IPS-NIHi7 (cell line): Measurements from ENCODE around the gene JPH2.

Source experiments
- DNase-seq: peaks from one replicate; pipeline ENCODE4 v3.0.0; 2012; ENCODE audit warnings: mixed read lengths; ENCODE audit errors: extremely low spot score

Gene JPH2

GRCh38 chr20:44102582-44102981, 84.4 kb downstream of the JPH2 start:
- no peak for DNase-seq

DNA sequence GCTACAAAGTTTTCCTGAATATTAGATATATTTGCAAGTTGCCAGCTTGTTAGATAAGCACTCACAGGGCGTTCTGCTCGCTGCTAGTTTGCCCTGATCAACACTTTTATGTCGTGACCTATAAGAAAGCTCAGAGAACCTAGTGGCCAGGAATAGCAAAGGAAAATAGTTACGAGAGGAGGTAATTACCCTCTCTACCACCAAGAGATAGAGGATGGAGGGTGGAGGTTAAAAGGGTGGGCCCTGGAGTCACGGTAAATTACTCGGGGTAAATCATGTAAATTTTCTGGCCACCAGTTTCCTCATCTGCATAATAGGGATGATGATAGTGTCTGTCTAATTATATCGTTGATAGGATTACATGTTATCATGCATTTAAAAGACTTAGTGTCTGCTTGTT, 87.2 kb downstream of the JPH2 start:
- no peak for DNase-seq

DNA sequence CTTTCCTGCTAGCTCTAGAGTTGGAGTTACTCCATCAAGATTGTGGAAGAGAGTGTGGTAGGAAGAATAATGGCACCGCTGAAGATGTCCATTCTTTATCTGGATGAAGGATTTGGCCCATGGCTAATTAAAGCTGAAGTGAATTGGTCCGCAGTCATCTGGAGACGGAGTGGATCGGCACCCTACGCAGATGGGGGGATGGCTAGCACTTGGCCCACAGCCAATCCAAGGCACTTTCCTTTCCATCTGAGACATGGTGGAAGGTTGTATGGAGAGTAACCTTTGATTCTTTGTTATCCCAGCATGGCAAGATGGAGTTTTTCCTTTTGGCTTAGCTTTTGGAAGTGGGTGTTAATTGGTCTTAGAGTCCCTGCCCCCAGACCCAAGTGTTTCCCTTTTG, 88.3 kb downstream of the JPH2 start:
- no peak for DNase-seq

GRCh38 chr20:44098256-44098630, 88.7 kb downstream of the JPH2 start:
- no peak for DNase-seq

- DNase-seq: no peak
Observed at GRCh38 chr20:44097521-44098255, 89.3 kb downstream of the JPH2 start.

GRCh38 chr20:44095831-44096230, 91.2 kb downstream of the JPH2 start:
- DNase-seq: no peak

DNA sequence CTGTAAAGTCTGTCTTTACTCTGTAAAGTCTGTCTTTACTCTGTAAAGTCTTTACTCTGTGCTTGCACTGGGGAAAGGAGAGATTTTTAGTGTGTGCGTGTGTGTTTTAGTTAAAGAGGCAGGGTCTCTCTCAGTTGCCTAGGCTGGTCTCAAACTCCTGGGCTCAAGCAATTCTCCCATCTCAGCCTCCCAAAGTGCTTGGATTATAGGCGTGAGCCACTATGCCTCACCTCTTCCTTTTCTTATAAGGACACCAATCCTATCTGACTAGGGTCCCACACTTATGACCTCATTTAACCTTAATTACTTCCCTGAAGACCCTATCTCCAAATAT, 93.8 kb downstream of the JPH2 start:
- DNase-seq: no peak

GRCh38 chr20:44092551-44093248, 94.3 kb downstream of the JPH2 start:
- no peak for DNase-seq

DNA sequence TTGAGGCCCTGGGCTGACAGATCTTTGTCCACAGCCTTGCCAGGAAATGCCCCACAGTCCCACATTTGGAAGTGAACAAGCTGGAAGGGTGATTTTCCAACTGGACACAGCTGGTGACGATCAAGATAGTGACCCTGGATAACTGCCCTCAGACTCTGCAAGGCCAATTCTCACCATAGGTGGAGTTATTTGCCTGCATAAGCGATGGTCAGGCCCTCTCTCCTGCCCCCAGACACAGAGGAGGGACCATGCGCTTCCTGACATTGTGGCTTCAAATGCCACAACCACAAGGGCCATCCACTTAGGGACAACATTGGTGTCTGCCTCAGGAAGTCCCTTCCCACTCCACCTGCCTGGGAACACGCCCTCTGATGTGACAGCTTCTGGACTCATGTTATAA, 96.0 kb downstream of the JPH2 start:
- DNase-seq: no peak

- DNase-seq: no peak
Observed at GRCh38 chr20:44089987-44090674, 96.9 kb downstream of the JPH2 start.

- DNase-seq: no peak
Observed at GRCh38 chr20:44087857-44088120, 99.2 kb downstream of the JPH2 start.

- DNase-seq: no peak
Observed at GRCh38 chr20:44087051-44087856, 99.7 kb downstream of the JPH2 start.

- no peak for DNase-seq
Observed at GRCh38 chr20:44085616-44086434, 101.2 kb downstream of the JPH2 start.

DNA sequence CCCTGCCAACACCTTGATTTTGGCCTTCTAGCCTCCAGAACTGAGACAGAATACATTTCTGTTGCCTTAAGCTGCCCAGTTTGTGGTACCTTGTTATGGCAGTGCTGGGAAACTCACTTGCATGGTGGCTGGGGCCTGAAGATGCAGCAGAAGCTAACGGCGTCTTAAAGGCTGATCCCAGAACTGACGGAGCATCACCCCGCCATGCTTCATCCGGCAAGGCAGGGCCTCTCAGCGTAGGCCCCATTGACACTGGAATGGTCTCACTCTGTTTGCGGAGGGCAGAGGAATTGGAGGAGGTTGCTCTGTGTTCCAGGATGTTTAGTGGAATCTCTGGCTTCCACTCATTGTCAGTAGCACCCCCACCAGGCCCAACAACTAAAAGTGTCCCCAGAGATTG, 102.1 kb downstream of the JPH2 start:
- DNase-seq: no peak

- DNase-seq: no peak
Observed at GRCh38 chr20:44084439-44084838, 102.5 kb downstream of the JPH2 start.

- no peak for DNase-seq
Observed at GRCh38 chr20:44083220-44083933, 103.6 kb downstream of the JPH2 start.

GRCh38 chr20:44081888-44082287, 105.1 kb downstream of the JPH2 start:
- DNase-seq: no peak

DNA sequence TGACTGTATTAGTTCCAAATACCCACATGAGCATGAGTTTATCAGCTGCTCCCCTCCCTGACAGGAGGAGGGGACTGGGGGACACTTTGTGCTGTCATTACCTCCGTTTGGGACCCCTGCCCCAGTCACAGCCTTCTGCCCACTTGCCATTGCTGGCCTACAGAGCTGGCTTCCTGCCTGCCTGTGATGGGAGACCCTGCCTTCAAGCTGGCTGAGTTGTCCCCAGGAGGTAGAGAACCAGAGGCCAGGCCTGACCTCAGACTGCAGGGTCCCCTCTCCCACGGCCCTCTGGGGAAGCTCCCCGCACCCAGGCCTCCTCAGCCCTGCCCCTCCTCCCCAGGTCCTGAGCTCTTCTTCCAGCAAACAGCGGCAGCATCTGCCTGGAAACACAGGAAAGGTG, 105.5 kb downstream of the JPH2 start:
- DNase-seq: no peak

- peak; percentile 90 for DNase-seq
Observed at GRCh38 chr20:44080646-44081267, 106.2 kb downstream of the JPH2 start.

DNA sequence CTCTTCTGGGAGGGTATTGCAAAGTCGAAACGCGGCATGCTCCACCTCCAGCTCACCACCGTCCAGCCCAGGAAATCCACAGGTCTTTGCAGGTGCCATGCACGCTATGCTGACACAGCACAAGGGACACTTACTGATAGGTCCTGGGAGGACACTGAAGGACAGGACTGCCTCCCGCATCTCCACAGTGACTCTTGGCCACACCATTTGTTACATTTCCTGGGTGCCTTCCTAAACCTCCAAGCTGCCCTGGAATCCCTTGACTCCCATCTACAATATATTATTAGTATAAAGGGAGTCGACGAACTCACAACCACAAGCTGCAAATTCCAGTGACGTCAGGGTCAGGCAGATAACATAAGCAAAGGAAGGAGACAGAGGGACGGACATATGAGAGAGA, 106.9 kb downstream of the JPH2 start:
- DNase-seq: no peak

GRCh38 chr20:44079291-44079690, 107.7 kb downstream of the JPH2 start:
- no peak for DNase-seq
